ENCODE data around the gene GEMIN7. TPM values are rescaled to one million over a fixed set of nuclear protein-coding genes. Genes with fewer than 3 reads are reported as not detected.

Gene GEMIN7
- total RNA-seq, 4 donors from 2014 or later = 8.8 to 30.3 (median 21.8) TPM

GRCh38 chr19:45140144-45140503 is 61.1 kb downstream of the GEMIN7 start:
- WGBS, 2 donors = 86 to 88% methylated on average over 7 to 8 of the region's 8 CpGs
- Histone ChIP-seq H3K27me3 (no peaks in the 10 kb centered on the region), H3K36me3 (peaks cover 0 to 57% (median 21%) of the 10 kb centered on the region in 3 donors), H3K27ac (no peak overlapping the region), H3K4me1 (peaks cover 0 to 23% (median 3%) of the 10 kb centered on the region in 4 donors), H3K4me3 (no peak overlapping the region), H3K9me3 (no peaks in the 10 kb centered on the region)
- DNase-seq (ENCODE audit: low spot score in 2 of 2) = no peak
- TF ChIP-seq, protein P1, sequence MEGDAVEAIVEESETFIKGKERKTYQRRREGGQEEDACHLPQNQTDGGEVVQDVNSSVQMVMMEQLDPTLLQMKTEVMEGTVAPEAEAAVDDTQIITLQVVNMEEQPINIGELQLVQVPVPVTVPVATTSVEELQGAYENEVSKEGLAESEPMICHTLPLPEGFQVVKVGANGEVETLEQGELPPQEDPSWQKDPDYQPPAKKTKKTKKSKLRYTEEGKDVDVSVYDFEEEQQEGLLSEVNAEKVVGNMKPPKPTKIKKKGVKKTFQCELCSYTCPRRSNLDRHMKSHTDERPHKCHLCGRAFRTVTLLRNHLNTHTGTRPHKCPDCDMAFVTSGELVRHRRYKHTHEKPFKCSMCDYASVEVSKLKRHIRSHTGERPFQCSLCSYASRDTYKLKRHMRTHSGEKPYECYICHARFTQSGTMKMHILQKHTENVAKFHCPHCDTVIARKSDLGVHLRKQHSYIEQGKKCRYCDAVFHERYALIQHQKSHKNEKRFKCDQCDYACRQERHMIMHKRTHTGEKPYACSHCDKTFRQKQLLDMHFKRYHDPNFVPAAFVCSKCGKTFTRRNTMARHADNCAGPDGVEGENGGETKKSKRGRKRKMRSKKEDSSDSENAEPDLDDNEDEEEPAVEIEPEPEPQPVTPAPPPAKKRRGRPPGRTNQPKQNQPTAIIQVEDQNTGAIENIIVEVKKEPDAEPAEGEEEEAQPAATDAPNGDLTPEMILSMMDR (IDR thresholded peaks at IDR 0.05) = no peak
- no peak for TF ChIP-seq EP300 (IDR thresholded peaks at IDR 0.05)
- TF ChIP-seq POLR2A (IDR thresholded peaks at IDR 0.05) = no peak

- Histone ChIP-seq H3K36me3 (peaks cover 2 to 61% (median 21%) of the 10 kb centered on the region in 3 donors), H3K4me1 (peaks cover 0 to 23% (median 3%) of the 10 kb centered on the region in 4 donors), H3K4me3 (no peak overlapping the region), H3K9me3 (no peaks in the 10 kb centered on the region), H3K27me3 (no peaks in the 10 kb centered on the region), H3K27ac (no peak overlapping the region)
- DNase-seq (ENCODE audit: low spot score in 2 of 2) = no peak
- WGBS, 2 donors = 90 to 94% methylated on average over 10 to 11 of the region's 11 CpGs
- TF ChIP-seq EP300 (IDR thresholded peaks at IDR 0.05) = no peak
- no peak for TF ChIP-seq POLR2A (IDR thresholded peaks at IDR 0.05)
- TF ChIP-seq, protein P1 (IDR thresholded peaks at IDR 0.05) = no peak
Observed at GRCh38 chr19:45140533-45140932, 61.5 kb downstream of the GEMIN7 start.

Small RNAs within 50 kb of the gene (small RNA-seq; reads per million reads assigned to genes)
- gene RNU6-611P = not detected

Other genes starting within 250 kb of the GEMIN7 start
- 100 to 1,000 TPM in 1 of 4 donors, 10 to 100 TPM in 3; 63.2 to 126 (median 90.4) TPM for gene NECTIN2, start 233.0 kb upstream of the GEMIN7 start, total RNA-seq
- gene TOMM40, start 188.0 kb upstream of the GEMIN7 start, total RNA-seq = 10 to 100 TPM; 30.8 to 75.9 (median 48.6) TPM
- 100 to 1,000 TPM; 126 to 316 (median 163) TPM for gene APOE, start 173.5 kb upstream of the GEMIN7 start, total RNA-seq
- gene APOC1, start 164.7 kb upstream of the GEMIN7 start, total RNA-seq = 100 to 1,000 TPM in 1 of 4 donors, 10 to 100 TPM in 3; 17.2 to 213 (median 49.9) TPM
- not detected for gene APOC4, start 137.0 kb upstream of the GEMIN7 start, total RNA-seq
- 1 to 10 TPM in 1 of 4 donors, under 1 TPM in 1, not detected in 2; 0.90 to 2.0 TPM for gene APOC2, start 133.2 kb upstream of the GEMIN7 start, total RNA-seq
- 10 to 100 TPM; 52.3 to 89.4 (median 74.5) TPM for gene CLPTM1, start 123.9 kb upstream of the GEMIN7 start, total RNA-seq
- gene RELB, start 77.8 kb upstream of the GEMIN7 start, total RNA-seq = 10 to 100 TPM in 2 of 4 donors, 1 to 10 TPM in 2; 4.2 to 14.9 (median 9.9) TPM
- gene CLASRP, start 40.2 kb upstream of the GEMIN7 start, total RNA-seq = 100 to 1,000 TPM in 2 of 4 donors, 10 to 100 TPM in 2; 72.8 to 109 (median 95.5) TPM
- gene ZNF296, start 2.8 kb upstream of the GEMIN7 start, total RNA-seq = 1 to 10 TPM in 3 of 4 donors, not detected in 1; 2.1 to 4.2 (median 2.1) TPM
- 10 to 100 TPM; 22.1 to 44.1 (median 33.5) TPM for gene PPP1R37, start 13.9 kb downstream of the GEMIN7 start, total RNA-seq
- gene NKPD1, start 81.7 kb downstream of the GEMIN7 start, total RNA-seq = 1 to 10 TPM in 1 of 4 donors, not detected in 3; 1.2 TPM
- gene TRAPPC6A, start 99.0 kb downstream of the GEMIN7 start, total RNA-seq = 10 to 100 TPM; 13.5 to 52.9 (median 29.1) TPM
- 10 to 100 TPM; 12.0 to 42.0 (median 23.7) TPM for gene BLOC1S3, start 99.5 kb downstream of the GEMIN7 start, total RNA-seq
- gene EXOC3L2, start 166.1 kb downstream of the GEMIN7 start, total RNA-seq = 1 to 10 TPM in 3 of 4 donors, under 1 TPM in 1; 0.63 to 3.7 (median 2.3) TPM
- 10 to 100 TPM; 12.1 to 34.8 (median 25.9) TPM for gene MARK4, start 172.0 kb downstream of the GEMIN7 start, total RNA-seq
- 1 to 10 TPM in 1 of 4 donors, under 1 TPM in 1, not detected in 2; 0.30 to 1.3 TPM for gene CKM, start 243.6 kb downstream of the GEMIN7 start, total RNA-seq